Measurements from ENCODE around the gene ZNF92.
"Not testable (repeated sequence)": the region's sequence is repeated elsewhere in the genome, so short reads cannot be mapped to it uniquely, and the experiment has no call there.

Gene ZNF92

DNA sequence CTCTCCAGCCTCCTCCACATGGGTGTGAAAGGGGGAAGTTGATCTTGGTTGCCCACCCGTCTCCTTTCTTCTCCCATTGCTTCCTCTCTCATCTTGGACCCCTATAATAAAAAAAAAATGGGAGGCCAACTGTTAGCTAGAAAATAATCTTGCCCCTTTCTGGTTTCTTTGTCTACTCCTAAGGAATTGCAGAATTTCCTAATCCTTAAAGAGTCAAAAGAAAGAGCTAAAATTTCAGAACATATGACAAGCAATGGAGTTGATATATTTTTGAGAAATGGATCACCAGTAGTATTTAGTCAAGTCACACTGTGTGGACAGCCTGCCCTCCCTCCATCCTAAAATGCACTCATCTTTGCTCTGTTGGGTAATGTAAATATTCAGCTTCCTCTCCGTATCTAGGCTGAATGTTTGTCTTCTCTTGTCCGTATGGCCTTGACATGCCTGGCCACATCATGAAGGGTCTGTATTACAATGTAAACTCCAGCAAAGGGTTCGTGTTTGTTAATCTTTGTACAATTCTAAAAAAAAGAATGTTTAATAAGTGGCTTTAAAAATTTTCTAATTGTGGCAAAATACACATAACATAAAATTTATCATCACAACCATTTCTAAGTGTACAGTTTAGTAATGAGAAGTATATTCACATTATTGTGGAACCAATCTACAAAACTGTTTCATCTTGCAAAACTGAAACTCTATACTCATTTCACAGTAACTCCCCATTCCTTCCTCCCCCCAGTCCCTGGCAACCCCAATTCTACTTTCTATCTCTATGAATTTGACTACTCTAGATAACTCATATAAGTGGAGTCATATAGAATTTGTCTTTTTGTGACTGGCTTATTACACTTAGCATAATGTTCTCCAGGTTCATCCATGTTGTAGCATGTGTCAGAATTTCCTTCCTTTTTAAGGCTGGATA lies 71.5 kb downstream of the ZNF92 start:
- no peak for DNase-seq (ENCODE audit: insufficient read length, low spot score)
- TF ChIP-seq POU2F2 (IDR thresholded peaks at IDR 0.05; ENCODE audit: low read depth, low read length), result no peak
- no peak for FAIRE-seq

DNA sequence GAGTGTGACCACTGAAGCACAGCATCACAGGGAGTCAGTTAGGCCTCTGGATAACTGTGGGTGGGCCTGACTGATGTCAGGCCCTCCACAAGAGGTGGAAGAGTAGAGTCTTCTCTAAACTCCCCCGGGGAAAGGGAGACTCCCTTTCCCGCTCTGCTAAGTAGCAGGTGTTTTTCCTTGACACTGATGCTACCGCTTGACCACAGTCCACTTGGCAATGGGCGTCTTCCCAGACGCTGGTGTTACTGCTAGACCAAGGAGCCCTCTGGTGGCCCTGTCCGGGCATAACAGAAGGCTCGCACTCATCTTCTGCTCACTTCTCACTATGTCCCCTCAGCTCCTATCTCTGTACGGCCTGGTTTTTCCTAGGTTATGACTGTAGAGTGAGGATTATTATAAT lies 73.4 kb downstream of the ZNF92 start:
- FAIRE-seq; DNase-seq (ENCODE audit: insufficient read length, low spot score): not testable (repeated sequence)

DNA sequence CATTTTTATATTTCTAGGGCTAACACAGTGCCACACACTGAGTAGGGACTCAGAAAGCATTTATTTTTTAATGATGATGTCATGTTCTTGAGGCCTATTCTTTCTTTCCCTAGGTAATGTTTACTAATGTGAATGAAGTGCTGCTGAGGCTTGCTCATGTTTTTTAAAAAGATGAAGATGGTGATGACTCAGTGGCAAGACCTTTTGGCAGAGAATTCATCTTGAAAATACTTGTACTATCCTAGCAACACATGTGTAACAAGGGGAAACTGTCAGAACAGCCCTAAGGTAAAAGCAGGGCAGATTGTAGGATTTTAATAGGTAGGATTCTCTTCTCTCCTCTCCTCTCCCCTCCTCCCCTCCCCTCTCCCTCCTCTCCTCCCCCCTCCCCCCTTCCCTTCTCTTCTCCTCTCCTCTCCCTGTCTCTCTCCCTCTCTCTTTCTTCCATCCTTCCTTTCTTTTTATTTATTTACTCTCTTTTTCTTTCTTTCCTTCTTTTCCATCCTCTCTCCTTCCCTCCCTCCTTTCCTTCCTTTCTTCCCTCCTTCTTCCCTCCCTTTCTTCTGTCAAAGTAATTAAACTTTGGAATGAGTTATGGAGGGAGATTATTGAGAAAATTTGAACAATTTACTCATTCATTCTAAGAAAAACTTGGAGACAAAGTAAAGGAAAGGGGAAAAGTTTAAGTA lies 75.3 kb downstream of the ZNF92 start:
- DNase-seq (ENCODE audit: insufficient read length, low spot score) (no peak), FAIRE-seq (no peak)
- TF ChIP-seq POLR2A (IDR thresholded peaks at IDR 0.05; ENCODE audit: low read depth, low read length) (no peak), PAX5 (IDR thresholded peaks at IDR 0.05; ENCODE audit: insufficient read depth, low read length, severe bottlenecking) (no peak), POU2F2 (IDR thresholded peaks at IDR 0.05; ENCODE audit: low read depth, low read length) (no peak), SPI1 (IDR thresholded peaks at IDR 0.05; ENCODE audit: low read depth, low read length) (no peak), TAF1 (IDR thresholded peaks at IDR 0.05; ENCODE audit: low read depth, low read length) (no peak), POLR2AphosphoS5 (IDR thresholded peaks at IDR 0.05; ENCODE audit: low read depth, low read length) (no peak)

DNA sequence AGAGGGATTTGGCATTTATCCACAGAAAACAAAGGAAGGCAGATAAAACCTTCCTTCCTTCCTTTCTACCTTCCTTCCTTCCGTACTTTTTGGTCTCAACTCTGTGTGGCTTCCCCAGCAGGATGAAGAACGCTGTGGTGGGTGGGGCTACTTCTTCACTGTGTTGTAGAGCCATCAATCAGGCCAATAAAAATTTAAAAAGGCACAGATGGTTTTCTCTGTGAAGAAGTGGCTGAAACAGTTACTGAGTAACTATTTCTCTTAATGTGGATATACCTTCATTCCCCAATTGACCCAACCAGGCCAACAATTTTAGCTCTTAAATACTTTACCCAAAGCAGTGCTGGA lies 75.8 kb downstream of the ZNF92 start:
- no peak for TF ChIP-seq SPI1 (IDR thresholded peaks at IDR 0.05; ENCODE audit: low read depth, low read length)
- TF ChIP-seq POU2F2 (IDR thresholded peaks at IDR 0.05; ENCODE audit: low read depth, low read length), result no peak
- no peak for TF ChIP-seq PAX5 (IDR thresholded peaks at IDR 0.05; ENCODE audit: insufficient read depth, low read length, severe bottlenecking)
- no peak for TF ChIP-seq TAF1 (IDR thresholded peaks at IDR 0.05; ENCODE audit: low read depth, low read length)
- TF ChIP-seq POLR2A (IDR thresholded peaks at IDR 0.05; ENCODE audit: low read depth, low read length), result no peak
- no peak for TF ChIP-seq POLR2AphosphoS5 (IDR thresholded peaks at IDR 0.05; ENCODE audit: low read depth, low read length)
- FAIRE-seq, result no peak
- DNase-seq (ENCODE audit: insufficient read length, low spot score), result no peak

Data from GM12891 (cell line).